Measurements from ENCODE around the gene LARGE1.

- no peak for TF ChIP-seq CTCF (IDR thresholded peaks at IDR 0.05; ENCODE audit: insufficient read depth, low read length, poor library complexity, severe bottlenecking)
- TF ChIP-seq EZH2phosphoT487 (conservative IDR thresholded peaks at IDR 0.05; ENCODE audit: low read length), result no peak
Observed at GRCh38 chr22:33874206-33874605, 46.1 kb downstream of the LARGE1 start.

Data from SU-DHL-6 (cell line).